Kidney tubule cell (primary cell): ENCODE measurements around the gene ZNF414.

Source experiments
- DNase-seq: peaks from one replicate; pipeline ENCODE4 v3.0.0-alpha.2; 2018; ENCODE audit warnings: low spot score

Gene ZNF414

DNA sequence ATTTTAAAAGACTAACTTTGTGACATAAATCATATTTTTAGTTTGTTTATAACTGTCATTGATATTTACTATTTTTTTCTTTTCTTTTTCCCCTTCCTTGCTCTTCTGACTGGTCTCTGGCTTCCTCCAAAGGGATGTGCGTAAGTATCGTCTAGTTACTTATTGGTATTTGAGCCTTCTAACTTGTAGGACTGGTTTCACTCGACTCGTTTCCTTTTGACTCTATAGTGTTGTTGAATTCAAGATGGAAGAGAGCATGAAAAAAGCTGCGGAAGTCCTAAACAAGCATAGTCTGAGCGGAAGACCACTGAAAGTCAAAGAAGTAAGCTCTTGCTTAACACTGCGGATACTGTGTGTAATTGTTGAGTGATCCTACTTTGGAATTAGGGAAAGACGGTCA lies 50.6 kb downstream of the ZNF414 start:
- no peak for DNase-seq

DNA sequence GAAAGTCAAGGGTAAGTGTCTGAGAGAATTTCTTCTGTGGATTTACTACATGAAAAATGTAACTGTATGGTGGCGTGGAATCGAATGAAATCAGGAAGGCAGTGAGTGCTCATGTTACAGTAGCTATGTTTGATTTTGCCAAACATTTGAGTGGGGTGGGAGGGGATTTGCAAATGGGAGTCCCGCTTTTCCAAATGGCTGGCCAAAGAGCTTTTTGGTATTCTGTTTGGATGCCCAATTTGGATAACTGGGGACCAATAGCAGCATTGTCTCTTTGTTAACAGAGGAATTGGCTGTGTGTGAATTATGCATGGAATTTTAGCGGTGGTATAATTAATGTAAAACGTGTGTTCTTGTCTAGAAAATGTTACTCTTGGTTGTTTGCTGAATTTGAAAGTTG lies 51.4 kb downstream of the ZNF414 start:
- no peak for DNase-seq

DNA sequence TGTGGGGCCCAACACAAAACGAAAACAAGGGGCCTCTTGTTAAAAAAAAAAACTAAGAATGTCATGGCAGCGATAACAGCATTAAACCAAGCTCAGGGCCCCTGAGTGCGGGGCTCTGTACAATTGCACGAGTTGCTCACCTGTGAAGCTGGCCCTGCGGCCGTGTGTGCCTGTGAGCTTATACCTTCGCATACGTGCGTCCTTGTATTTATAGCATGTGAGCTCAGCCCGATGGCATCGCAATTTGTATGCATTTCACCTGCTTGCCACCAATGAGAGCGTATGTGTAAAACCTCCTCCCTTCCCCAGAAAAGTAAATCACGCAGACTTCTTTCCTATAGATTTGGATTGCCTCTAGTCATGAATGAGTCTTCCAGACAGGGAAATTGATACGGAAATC lies 52.1 kb downstream of the ZNF414 start:
- no peak for DNase-seq

DNA sequence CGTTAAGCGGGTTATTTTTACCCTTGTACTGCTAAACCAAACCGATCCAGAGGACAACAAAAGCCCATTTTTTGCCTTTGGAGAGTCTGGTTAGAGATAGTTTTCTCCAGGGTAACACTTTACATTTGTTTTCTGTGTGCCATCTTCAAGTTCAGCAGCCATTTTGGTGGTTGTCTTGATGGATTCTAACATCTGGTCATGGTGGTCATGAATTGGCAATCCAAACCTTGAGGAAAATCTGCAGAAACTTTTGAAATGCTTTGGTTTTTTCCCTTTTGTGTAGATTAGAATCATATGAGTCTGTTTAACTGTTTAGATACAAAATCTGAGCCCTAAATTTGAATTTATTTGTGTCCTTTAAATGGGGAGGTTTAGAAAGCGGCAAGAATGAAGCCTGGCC lies 52.6 kb downstream of the ZNF414 start:
- DNase-seq, result no peak

DNA sequence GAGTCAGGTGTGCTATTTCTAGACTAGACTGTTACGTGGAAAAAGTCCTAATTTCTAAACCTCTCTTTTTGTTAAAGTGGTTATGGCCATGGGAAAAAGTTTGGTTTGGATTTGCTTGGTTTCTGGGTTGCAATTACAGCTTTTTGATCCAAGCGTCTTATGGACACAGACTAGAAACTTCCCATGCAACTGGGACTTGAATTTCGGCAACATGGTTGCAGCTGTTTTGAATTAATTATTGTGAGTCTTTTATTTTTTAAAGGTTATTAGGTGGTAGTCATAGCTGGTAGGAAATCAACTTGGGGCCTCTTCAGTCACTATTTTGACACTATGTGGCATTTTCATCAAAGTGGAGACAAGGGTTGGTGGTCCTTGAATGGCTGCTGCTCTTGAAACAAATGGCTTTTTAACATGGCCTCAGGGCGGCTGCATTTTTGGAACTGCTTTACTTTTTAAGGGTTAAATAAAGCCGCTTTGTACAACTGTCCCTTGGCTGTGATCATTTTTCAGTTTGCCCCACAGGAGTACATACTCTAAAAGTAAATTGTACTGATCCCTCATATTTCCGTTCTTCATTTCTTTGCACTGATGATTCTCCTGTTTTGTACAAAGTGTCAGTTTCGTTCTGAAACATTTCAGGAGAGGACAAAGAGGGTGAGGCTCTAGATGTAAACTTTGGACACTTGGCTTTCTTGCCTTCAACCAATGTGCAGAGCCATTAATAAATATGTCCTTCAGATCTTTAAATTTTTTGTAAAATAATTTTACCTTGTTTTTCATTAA lies 53.3 kb downstream of the ZNF414 start:
- no peak for DNase-seq
